ENCODE data around the gene NME9.
"Not testable (repeated sequence)": the region's sequence is repeated elsewhere in the genome, so short reads cannot be mapped to it uniquely, and the experiment has no call there.

Gene NME9, protein sequence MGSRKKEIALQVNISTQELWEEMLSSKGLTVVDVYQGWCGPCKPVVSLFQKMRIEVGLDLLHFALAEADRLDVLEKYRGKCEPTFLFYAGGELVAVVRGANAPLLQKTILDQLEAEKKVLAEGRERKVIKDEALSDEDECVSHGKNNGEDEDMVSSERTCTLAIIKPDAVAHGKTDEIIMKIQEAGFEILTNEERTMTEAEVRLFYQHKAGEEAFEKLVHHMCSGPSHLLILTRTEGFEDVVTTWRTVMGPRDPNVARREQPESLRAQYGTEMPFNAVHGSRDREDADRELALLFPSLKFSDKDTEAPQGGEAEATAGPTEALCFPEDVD

DNA sequence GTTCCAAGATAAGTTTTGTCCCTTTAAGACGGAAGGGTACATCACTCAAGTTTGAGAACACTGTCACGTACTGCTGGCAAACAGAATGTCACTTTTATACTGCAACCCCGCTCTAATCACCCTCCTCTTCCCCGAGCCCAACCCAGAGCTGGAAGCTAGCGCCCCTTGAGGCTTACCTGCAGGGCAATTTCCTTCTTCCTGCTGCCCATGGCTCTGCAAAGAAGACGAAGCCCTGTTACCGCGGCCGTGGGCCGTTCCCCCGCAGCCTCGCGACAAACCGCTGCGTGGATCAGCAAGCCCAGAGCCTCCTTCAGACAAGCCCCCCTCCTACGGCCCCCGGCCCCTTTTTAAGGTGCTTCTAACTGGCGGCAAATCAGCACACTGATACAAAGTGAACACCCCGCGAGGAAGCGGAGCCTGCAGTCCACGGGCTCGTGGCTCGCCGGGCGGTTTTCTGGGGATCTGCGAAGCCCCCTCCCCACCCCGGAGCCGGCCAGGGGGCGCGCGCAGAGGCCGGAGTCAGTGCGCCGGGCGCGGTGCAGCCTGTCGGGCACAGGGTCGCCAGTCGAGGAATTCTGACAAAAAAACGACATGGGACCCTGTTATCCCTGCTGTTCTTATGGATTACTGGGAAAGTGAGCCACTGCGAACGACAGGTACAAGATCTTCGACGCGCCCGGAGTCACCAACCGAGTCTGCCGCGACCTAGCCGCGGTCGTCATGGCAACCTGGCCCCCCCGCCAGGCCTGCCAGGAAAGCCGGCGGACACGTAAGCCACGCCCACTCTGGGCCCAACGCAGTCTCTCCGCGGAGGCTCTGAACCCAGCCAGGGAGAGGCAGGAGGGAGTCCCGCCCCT lies at the start of gene NME9:
Gene NME9, minus strand, starts transcription at position 725 of the 857 bp plus-strand sequence. Its CDS starts 516 bp downstream, at position 209.
- TF ChIP-seq POLR2A (IDR thresholded peaks at IDR 0.05; ENCODE audit: extremely low read depth, insufficient read length) (no peak), MYC (IDR thresholded peaks at IDR 0.05; ENCODE audit: low read depth, low read length) (no peak)
- TF ChIP-seq, protein P1, sequence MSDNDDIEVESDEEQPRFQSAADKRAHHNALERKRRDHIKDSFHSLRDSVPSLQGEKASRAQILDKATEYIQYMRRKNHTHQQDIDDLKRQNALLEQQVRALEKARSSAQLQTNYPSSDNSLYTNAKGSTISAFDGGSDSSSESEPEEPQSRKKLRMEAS (IDR thresholded peaks at IDR 0.05; ENCODE audit: low read depth, low read length): no peak
- TF ChIP-seq, protein P2, sequence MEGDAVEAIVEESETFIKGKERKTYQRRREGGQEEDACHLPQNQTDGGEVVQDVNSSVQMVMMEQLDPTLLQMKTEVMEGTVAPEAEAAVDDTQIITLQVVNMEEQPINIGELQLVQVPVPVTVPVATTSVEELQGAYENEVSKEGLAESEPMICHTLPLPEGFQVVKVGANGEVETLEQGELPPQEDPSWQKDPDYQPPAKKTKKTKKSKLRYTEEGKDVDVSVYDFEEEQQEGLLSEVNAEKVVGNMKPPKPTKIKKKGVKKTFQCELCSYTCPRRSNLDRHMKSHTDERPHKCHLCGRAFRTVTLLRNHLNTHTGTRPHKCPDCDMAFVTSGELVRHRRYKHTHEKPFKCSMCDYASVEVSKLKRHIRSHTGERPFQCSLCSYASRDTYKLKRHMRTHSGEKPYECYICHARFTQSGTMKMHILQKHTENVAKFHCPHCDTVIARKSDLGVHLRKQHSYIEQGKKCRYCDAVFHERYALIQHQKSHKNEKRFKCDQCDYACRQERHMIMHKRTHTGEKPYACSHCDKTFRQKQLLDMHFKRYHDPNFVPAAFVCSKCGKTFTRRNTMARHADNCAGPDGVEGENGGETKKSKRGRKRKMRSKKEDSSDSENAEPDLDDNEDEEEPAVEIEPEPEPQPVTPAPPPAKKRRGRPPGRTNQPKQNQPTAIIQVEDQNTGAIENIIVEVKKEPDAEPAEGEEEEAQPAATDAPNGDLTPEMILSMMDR (IDR thresholded peaks at IDR 0.05; ENCODE audit: low read depth, low read length): peak; percentile 55
- DNase-seq (ENCODE audit: low read depth): peak; percentile 73

DNA sequence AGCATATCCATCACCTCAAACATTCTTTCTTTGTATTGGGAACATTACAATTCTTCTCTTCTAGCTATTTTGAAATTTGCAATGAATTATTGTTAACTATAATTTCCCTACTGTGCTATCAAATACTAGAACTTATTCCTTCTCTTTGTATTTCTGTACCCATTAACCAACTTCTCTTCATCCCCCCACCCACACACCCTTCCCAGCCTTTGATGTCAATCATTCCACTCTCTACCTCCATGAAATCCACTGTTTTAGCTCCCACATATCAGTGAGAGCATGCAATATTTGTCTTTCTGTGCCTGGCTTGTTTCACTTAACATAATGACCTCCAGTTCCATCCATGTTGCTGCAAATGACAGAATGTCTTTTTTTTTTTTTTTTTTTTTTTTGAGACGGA lies 49.3 kb upstream of the NME9 start:
- TF ChIP-seq, protein P1 (IDR thresholded peaks at IDR 0.05; ENCODE audit: low read depth, low read length): no peak
- TF ChIP-seq, protein P2 (IDR thresholded peaks at IDR 0.05; ENCODE audit: low read depth, low read length): no peak
- no peak for TF ChIP-seq MYC (IDR thresholded peaks at IDR 0.05; ENCODE audit: low read depth, low read length)
- TF ChIP-seq POLR2A (IDR thresholded peaks at IDR 0.05; ENCODE audit: extremely low read depth, insufficient read length): no peak
- DNase-seq (ENCODE audit: low read depth): no peak
- H3K4me3 ChIP-seq (ENCODE audit: low read depth, low read length): no peak overlapping the region

More for the DNA sequence above, at the start of gene NME9:
- peak within 1 kb of the TSS; percentile 32 for H3K4me3 ChIP-seq (ENCODE audit: low read depth, low read length)

DNA sequence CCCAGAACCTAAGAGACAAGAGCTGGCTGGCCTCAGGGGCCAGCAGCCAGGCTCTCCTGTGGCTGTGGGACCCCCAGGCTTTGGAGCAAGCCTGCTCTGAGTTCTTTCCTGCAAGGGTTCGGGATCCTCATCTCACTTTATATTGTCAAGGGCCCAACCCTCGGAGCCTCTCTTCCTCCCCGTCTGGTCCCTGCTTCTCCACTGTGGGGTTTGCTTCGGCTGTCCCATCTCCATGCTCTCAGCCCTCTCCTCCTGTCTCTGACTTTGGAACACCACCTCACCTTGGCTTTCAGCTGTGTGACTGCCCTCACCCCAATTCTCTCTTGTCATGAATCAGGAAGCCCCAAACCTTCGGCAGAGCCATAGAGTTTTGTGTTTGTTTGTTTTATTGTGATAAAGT lies 48.7 kb upstream of the NME9 start:
- no peak for DNase-seq (ENCODE audit: low read depth)
- TF ChIP-seq POLR2A (IDR thresholded peaks at IDR 0.05; ENCODE audit: extremely low read depth, insufficient read length) (no peak), MYC (IDR thresholded peaks at IDR 0.05; ENCODE audit: low read depth, low read length) (no peak)
- TF ChIP-seq, protein P1 (IDR thresholded peaks at IDR 0.05; ENCODE audit: low read depth, low read length): no peak
- TF ChIP-seq, protein P2 (IDR thresholded peaks at IDR 0.05; ENCODE audit: low read depth, low read length): no peak
- no peak overlapping the region for H3K4me3 ChIP-seq (ENCODE audit: low read depth, low read length)

DNA sequence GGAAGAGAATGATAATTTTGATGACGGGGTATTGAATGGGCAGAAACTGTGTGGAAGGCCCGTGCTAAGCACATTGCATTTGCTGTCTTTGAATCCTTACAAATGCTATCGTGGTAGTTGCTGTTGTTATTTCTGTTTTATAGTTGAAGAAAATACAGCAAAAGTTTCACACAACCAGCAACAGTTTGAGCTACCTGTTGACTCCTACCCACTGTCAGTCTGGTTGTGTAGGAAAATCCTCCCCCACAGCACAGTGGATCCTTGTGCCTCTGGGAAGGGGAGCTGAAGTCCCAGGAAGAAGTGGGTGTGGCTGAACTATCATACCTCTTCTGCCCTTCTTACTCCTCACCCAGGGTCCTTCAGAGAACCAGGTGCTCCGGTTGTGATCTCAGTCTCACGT lies 48.2 kb upstream of the NME9 start:
- TF ChIP-seq, protein P1 (IDR thresholded peaks at IDR 0.05; ENCODE audit: low read depth, low read length): no peak
- TF ChIP-seq, protein P2 (IDR thresholded peaks at IDR 0.05; ENCODE audit: low read depth, low read length): no peak
- no peak overlapping the region for H3K4me3 ChIP-seq (ENCODE audit: low read depth, low read length)
- no peak for DNase-seq (ENCODE audit: low read depth)

DNA sequence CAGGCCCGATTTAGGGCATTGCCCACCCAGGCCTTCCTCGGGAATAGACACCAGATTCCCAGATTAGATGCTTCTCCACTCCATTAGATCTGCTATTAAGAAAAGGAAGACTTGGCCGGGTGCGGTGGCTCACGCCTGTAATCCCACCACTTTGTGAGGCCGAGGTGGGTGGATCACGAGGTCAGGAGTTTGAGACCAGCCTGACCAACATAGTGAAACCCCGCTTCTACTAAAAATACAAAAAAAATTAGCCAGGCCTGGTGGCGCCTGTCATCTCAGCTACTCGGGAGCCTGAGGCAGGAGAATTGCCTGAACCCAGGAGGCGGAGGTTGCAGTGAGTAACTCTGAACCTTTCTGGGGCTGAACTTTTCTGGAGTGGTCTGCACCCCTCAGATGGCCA lies 47.6 kb upstream of the NME9 start:
- not testable (repeated sequence) for H3K4me3 ChIP-seq (ENCODE audit: low read depth, low read length); DNase-seq (ENCODE audit: low read depth)

DNA sequence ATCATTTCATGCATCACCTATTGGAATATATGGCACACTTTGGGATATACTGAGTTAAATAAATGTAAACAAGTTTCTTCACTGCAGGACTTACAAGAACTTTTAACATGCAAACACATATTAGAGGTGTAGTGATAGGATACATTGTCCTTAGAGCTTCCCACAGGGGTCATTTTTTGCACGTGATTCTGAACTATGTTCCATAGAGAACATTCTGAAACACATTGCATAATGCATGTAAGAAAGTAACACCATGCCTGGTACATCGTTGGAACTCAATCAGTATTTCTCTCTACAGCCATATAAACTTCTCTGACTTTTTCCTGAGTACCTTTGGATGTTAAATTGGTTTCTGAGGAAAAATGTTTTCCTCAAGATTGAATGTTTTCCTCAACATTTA lies 47.0 kb upstream of the NME9 start:
- no peak for DNase-seq (ENCODE audit: low read depth)
- H3K4me3 ChIP-seq (ENCODE audit: low read depth, low read length): no peak overlapping the region
- TF ChIP-seq MYC (IDR thresholded peaks at IDR 0.05; ENCODE audit: low read depth, low read length): no peak
- TF ChIP-seq, protein P2 (IDR thresholded peaks at IDR 0.05; ENCODE audit: low read depth, low read length): no peak
- no peak for TF ChIP-seq POLR2A (IDR thresholded peaks at IDR 0.05; ENCODE audit: extremely low read depth, insufficient read length)
- TF ChIP-seq, protein P1 (IDR thresholded peaks at IDR 0.05; ENCODE audit: low read depth, low read length): no peak
